ENCODE data around the gene KHDRBS1. TPM values are rescaled to one million over a fixed set of nuclear protein-coding genes. Genes with fewer than 3 reads are reported as not detected.

Gene KHDRBS1
- total and polyA plus RNA-seq, 3 donors from 2014 or later: 90.4 to 133 (median 95.0) TPM

DNA sequence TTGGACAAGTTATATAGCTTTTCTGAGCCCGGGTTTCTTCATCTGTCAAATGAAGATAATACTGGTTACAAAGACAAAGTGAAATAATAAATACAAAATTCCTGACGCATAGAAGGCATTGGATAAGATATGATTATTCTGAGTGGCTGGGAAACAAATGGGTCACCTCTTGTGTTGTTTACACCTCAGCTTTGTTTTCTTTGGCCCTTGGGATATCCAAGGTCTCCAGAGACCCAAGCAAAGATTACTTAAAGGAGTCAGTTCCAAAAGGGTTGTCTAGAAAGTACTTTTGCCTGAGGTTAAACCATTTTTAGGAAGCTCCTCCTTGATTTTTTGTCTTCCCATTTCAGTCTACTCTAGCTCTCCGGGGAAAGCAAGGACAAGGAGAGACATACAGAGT, 9.7 kb downstream of the KHDRBS1 start:
- Histone ChIP-seq H3K27me3 (no peaks in the 10 kb centered on the region), H3K9me3 (no peaks in the 10 kb centered on the region), H3K4me3 (no peak overlapping the region), H3K27ac (peak overlapping the region in 1 of 2 donors; percentile 30), H3K4me1 (peaks cover 26% of the 10 kb centered on the region), H3K36me3 (ENCODE audit: low read depth, missing control alignments) (no peaks in the 10 kb centered on the region)
- WGBS, 2 donors: 32 to 44% methylated on average over 3 of the region's 3 CpGs
- intact Hi-C loops (cut with DNase I; ENCODE audit: low total_unique reads): no loop called here
- no peak for DNase-seq
- TF ChIP-seq, protein P1, sequence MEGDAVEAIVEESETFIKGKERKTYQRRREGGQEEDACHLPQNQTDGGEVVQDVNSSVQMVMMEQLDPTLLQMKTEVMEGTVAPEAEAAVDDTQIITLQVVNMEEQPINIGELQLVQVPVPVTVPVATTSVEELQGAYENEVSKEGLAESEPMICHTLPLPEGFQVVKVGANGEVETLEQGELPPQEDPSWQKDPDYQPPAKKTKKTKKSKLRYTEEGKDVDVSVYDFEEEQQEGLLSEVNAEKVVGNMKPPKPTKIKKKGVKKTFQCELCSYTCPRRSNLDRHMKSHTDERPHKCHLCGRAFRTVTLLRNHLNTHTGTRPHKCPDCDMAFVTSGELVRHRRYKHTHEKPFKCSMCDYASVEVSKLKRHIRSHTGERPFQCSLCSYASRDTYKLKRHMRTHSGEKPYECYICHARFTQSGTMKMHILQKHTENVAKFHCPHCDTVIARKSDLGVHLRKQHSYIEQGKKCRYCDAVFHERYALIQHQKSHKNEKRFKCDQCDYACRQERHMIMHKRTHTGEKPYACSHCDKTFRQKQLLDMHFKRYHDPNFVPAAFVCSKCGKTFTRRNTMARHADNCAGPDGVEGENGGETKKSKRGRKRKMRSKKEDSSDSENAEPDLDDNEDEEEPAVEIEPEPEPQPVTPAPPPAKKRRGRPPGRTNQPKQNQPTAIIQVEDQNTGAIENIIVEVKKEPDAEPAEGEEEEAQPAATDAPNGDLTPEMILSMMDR (IDR thresholded peaks at IDR 0.05): no peak
- no peak for TF ChIP-seq POLR2A (IDR thresholded peaks at IDR 0.05)

DNA sequence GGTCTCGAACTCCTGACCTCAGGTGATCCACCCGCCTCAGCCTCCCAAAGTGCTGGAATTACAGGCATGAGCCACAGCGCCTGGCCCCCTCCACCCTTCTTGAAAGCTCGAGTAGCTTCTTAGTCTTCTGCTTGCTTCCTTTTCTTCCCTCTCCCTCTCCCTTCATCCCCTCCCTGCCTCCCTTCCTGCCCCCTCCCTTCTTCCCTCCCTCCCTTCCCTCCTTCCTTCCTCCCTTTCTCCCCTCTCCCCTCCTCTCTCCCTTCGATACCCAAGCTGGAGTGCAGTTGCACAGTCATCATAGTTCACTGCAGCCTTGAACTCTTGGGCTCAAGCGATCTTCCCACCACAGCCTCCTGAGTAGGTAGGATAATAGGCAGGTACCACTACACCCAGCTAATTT, 11.8 kb downstream of the KHDRBS1 start:
- WGBS, 2 donors: 70% methylated on average over 6 of the region's 6 CpGs
- TF ChIP-seq POLR2A (IDR thresholded peaks at IDR 0.05): no peak
- TF ChIP-seq, protein P1 (IDR thresholded peaks at IDR 0.05): no peak
- intact Hi-C loops (cut with DNase I; ENCODE audit: low total_unique reads): no loop called here
- H3K4me3 ChIP-seq: no peak overlapping the region
- H3K36me3 ChIP-seq (ENCODE audit: low read depth, missing control alignments): no peaks in the 10 kb centered on the region
- H3K9me3 ChIP-seq: no peaks in the 10 kb centered on the region
- H3K4me1 ChIP-seq: peaks cover 8% of the 10 kb centered on the region
- H3K27me3 ChIP-seq: no peaks in the 10 kb centered on the region
- no peak overlapping the region for H3K27ac ChIP-seq
- no peak for DNase-seq

DNA sequence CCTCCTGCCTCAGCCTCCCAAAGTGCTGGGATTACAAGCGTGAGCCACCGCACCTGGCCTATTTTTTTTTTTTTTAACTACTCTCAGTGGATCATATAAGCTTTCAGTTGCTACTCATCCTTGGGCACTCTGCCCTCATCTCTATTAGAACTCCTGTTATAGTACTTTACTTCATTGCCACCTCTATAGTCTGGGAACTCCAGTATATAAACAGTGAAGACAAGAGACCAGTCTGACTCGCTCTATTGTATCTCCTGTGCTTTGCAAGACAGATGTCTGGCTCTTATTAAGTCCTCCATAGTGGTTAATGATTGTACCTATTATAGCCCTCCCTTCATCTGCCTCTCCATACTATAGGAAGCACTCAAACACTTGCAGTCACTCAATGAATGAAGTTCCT, 15.1 kb downstream of the KHDRBS1 start:
- Histone ChIP-seq H3K4me3 (no peak overlapping the region), H3K4me1 (peaks cover 4% of the 10 kb centered on the region), H3K36me3 (ENCODE audit: low read depth, missing control alignments) (no peaks in the 10 kb centered on the region), H3K27me3 (no peaks in the 10 kb centered on the region), H3K9me3 (no peaks in the 10 kb centered on the region), H3K27ac (no peak overlapping the region)
- intact Hi-C loops (cut with DNase I; ENCODE audit: low total_unique reads): no loop called here
- DNase-seq: no peak
- no peak for TF ChIP-seq POLR2A (IDR thresholded peaks at IDR 0.05)
- TF ChIP-seq, protein P1 (IDR thresholded peaks at IDR 0.05): no peak
- WGBS, 2 donors: 90 to 94% methylated on average over 3 of the region's 3 CpGs

DNA sequence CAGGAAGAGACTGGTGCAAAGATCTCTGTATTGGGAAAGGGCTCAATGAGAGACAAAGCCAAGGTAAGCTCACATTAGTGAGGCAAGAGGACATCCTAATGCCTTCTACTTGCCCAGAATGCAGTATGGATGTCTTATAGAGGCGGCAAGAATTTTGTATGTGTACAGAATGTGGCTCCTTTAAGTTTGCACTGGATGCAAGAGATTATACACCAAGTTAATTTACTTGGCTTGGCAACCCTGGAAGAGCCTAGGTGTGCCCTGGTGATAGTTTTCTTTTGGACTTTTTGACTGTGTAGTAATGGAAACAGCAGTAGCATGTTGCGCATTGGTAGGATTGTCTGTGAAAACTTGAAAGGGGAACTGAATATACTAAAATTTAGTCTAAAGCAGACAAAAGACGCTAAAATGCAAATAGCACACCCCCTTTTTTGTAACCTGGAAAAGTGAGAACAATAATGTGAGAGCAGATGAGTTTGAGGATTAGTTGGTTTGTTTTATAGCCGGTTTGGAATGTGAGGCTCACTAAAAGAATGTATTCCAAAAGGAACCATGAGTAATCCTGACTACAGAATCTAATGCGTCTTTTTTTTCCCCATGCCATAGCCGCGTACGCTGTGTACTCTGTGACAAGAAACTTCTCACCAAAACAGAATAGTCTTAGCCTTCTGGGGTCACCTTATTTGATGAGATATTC, 18.1 kb downstream of the KHDRBS1 start:
- Histone ChIP-seq H3K36me3 (ENCODE audit: low read depth, missing control alignments) (no peaks in the 10 kb centered on the region), H3K4me3 (no peak overlapping the region)
- 82 to 83% methylated on average over 8 of the region's 8 CpGs for WGBS, 2 donors

More for the DNA sequence above, 18.1 kb downstream of the KHDRBS1 start:
- Histone ChIP-seq H3K9me3 (no peaks in the 10 kb centered on the region), H3K4me1 (no peaks in the 10 kb centered on the region), H3K27me3 (no peaks in the 10 kb centered on the region), H3K27ac (no peak overlapping the region)
- TF ChIP-seq, protein P1 (IDR thresholded peaks at IDR 0.05): no peak
- no peak for TF ChIP-seq POLR2A (IDR thresholded peaks at IDR 0.05)
- no peak for DNase-seq
- intact Hi-C loops (cut with DNase I; ENCODE audit: low total_unique reads): no loop called here
